ENCODE results near the gene FNDC3B. TPM values are rescaled to one million over a fixed set of nuclear protein-coding genes. Genes with fewer than 3 reads are reported as not detected.

Gene FNDC3B
- total RNA-seq, 1 donor from 2014 or later: 79.2 TPM

DNA sequence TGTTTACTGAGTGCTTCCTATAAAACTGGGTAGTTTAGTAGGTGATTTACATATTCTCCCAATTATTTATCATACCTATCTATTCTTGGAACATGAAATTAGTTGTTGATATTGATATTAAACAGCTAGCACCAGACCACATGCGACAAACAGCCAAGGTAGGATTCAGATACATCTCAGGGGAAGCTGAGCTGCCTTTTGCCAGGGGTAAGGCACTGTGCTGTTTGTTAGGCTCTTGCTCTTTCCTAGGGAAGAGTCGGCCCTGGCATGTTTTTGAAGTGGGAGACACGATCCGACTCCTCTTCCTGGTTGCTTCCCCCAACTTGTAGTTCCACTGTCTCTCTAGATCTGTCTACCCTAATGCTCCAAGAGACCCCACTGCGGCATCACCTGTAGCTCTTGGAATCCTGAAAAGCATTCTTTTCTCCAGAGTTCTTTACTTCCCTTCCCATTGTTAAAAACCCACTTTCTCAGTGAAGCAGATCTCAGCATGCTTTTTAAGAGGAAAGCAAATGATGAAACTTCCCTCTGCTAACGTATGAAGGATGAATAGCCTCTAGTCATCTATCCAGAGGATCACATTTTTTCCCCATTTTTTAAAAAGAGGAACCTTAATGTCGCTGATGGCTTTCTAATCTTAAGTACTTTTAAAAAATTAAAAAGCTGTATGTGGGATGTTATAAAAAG lies 270.5 kb downstream of the FNDC3B start:
- no peak overlapping the region for H3K4me3 Mint-ChIP-seq
- H3K36me3 Mint-ChIP-seq: peaks cover 58% of the 10 kb centered on the region
- H3K4me1 Mint-ChIP-seq (ENCODE audit: unreplicated experiment): no peaks in the 10 kb centered on the region
- no peak overlapping the region for H3K27ac Mint-ChIP-seq
- H3K9me3 Mint-ChIP-seq: no peaks in the 10 kb centered on the region
- no peaks in the 10 kb centered on the region for H3K27me3 Mint-ChIP-seq
- TF ChIP-seq CTCF (conservative IDR thresholded peaks at IDR 0.05): no peak
- no peak for DNase-seq (ENCODE audit: extremely low spot score, unreplicated experiment)

DNA sequence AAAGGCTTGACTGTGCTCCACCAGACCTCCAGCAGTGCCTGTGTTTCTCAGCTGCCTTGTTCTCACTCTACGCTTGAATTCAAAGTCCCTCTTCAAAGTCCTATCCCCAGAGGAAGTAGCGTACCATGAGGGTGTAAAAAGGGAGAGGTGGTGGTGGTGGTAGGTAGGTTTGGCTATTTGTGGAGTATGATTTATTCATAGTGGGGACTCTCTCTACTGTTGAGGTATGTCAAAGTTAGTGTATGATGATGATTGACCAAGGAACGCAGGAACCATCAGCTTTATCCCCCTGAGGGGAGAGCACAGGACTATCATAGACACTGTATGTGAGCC lies 271.0 kb downstream of the FNDC3B start:
- peaks cover under 1% of the 10 kb centered on the region for H3K4me1 Mint-ChIP-seq (ENCODE audit: unreplicated experiment)
- peaks cover 59% of the 10 kb centered on the region for H3K36me3 Mint-ChIP-seq
- no peak for TF ChIP-seq CTCF (conservative IDR thresholded peaks at IDR 0.05)

GRCh38 chr3:172311217-172311616 lies 271.8 kb downstream of the FNDC3B start:
- H3K9me3 Mint-ChIP-seq: no peaks in the 10 kb centered on the region
- no peak for DNase-seq (ENCODE audit: extremely low spot score, unreplicated experiment)
- H3K36me3 Mint-ChIP-seq: peaks cover 58% of the 10 kb centered on the region
- no peak overlapping the region for H3K4me3 Mint-ChIP-seq
- TF ChIP-seq CTCF (conservative IDR thresholded peaks at IDR 0.05): no peak
- H3K27ac Mint-ChIP-seq: no peak overlapping the region
- H3K4me1 Mint-ChIP-seq (ENCODE audit: unreplicated experiment): peaks cover 4% of the 10 kb centered on the region
- H3K27me3 Mint-ChIP-seq: no peaks in the 10 kb centered on the region

More for the DNA sequence above, 271.0 kb downstream of the FNDC3B start:
- no peak overlapping the region for H3K4me3 Mint-ChIP-seq
- no peak overlapping the region for H3K27ac Mint-ChIP-seq
- DNase-seq (ENCODE audit: extremely low spot score, unreplicated experiment): no peak
- no peaks in the 10 kb centered on the region for H3K27me3 Mint-ChIP-seq
- H3K9me3 Mint-ChIP-seq: no peaks in the 10 kb centered on the region

DNA sequence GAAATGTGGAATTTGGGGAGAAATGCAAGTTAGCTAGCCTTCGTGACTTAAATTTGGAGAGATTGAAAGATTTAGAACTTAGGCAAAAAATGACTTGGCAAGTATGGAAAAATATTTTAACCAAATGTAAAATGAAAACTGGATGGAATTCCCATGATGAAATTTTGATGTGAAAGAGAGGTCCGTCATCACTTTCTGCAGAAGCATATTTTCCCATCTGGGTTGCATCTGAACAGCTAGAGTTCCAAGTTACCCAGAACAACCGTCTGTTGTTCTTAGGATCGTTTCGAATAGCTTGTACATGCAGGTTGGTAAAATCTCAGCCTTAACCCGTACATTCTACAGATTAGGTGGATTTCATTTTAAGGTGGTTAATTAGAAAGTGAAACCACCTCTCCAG lies 272.6 kb downstream of the FNDC3B start:
- H3K36me3 Mint-ChIP-seq: peaks cover 58% of the 10 kb centered on the region
- H3K4me3 Mint-ChIP-seq: no peak overlapping the region
- no peak for TF ChIP-seq CTCF (conservative IDR thresholded peaks at IDR 0.05)
- no peaks in the 10 kb centered on the region for H3K9me3 Mint-ChIP-seq
- DNase-seq (ENCODE audit: extremely low spot score, unreplicated experiment): no peak
- H3K27ac Mint-ChIP-seq: no peak overlapping the region
- H3K4me1 Mint-ChIP-seq (ENCODE audit: unreplicated experiment): peaks cover 8% of the 10 kb centered on the region
- H3K27me3 Mint-ChIP-seq: no peaks in the 10 kb centered on the region

DNA sequence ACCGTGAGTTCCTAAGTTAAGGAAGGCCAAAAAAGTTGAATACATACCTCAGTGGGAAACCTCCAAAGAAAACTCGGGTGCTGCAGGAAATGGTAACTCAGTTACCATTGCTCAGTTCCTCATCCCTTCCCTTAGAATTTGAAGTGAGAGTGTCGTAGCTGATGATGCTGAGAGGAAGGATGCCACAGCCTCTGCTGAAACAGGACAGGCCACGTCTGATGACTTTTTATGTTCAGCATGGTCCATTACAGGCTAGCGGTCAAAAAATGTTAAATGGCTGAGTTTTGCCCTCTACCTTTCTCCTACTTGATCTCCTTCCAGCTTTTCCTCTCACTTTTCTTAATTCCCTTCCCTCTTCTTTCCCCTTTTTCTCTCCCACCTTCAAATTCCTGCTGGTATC lies 273.3 kb downstream of the FNDC3B start:
- no peak for DNase-seq (ENCODE audit: extremely low spot score, unreplicated experiment)
- H3K36me3 Mint-ChIP-seq: peaks cover 54% of the 10 kb centered on the region
- peaks cover 12% of the 10 kb centered on the region for H3K4me1 Mint-ChIP-seq (ENCODE audit: unreplicated experiment)
- H3K27me3 Mint-ChIP-seq: no peaks in the 10 kb centered on the region
- TF ChIP-seq CTCF (conservative IDR thresholded peaks at IDR 0.05): no peak
- H3K27ac Mint-ChIP-seq: no peak overlapping the region
- H3K9me3 Mint-ChIP-seq: no peaks in the 10 kb centered on the region
- H3K4me3 Mint-ChIP-seq: no peak overlapping the region

- no peaks in the 10 kb centered on the region for H3K9me3 Mint-ChIP-seq
Measured at GRCh38 chr3:172313671-172314070, 274.3 kb downstream of the FNDC3B start.

More at GRCh38 chr3:172313671-172314070, 274.3 kb downstream of the FNDC3B start:
- no peak for TF ChIP-seq CTCF (conservative IDR thresholded peaks at IDR 0.05)
- peaks cover 20% of the 10 kb centered on the region for H3K4me1 Mint-ChIP-seq (ENCODE audit: unreplicated experiment)
- H3K36me3 Mint-ChIP-seq: peaks cover 63% of the 10 kb centered on the region
- DNase-seq (ENCODE audit: extremely low spot score, unreplicated experiment): no peak
- no peaks in the 10 kb centered on the region for H3K27me3 Mint-ChIP-seq
- no peak overlapping the region for H3K4me3 Mint-ChIP-seq
- peak overlapping the region; percentile 32 for H3K27ac Mint-ChIP-seq

Measured in type B pancreatic cell (in vitro differentiated cells).